Right ventricle myocardium inferior (tissue), 1 donor: Measurements from ENCODE around the gene SDK2. TPM values are rescaled to one million over a fixed set of nuclear protein-coding genes. Genes with fewer than 3 reads are reported as not detected.

Experiments
- ATAC-seq: fragments of 200-7000 bp; cut with Tn5 transposase; one replicate; pipeline ENCODE4 v1.9.1; 2020; ENCODE audit warnings: mild to moderate bottlenecking, moderate library complexity
- DNase-seq: peaks from one replicate; pipeline ENCODE4 v3.0.0; 2021; ENCODE audit errors: missing footprints
- intact Hi-C: fragments of 100-400 bp; cut with DNase I; formaldehyde crosslinking; loops from one replicate; pipeline ENCODE4 v1.11.0; 2022
- total RNA-seq: library from RNA; stranded (reverse); fragmentation: NEBNext Ultra II Directional; extraction: Animal tissue kit (Norgen Biotek cat#: 25700); gene quantifications from one replicate; pipeline ENCODE4 v1.2.1, GENCODE V29; 2021
- donor health status: DM: no; HTN: yes; CAD: no; lungs with severe emphysema.

Gene SDK2
- total RNA-seq, 1 donor from 2014 or later: 1.6 TPM

GRCh38 chr17:73533127-73533526, 111.1 kb downstream of the SDK2 start:
- peak; percentile 95 for ATAC-seq
- intact Hi-C loops: loop anchor here (1.0 to 2.0 kb wide), 2 partner anchors 52 to 104 kb away; no protein-coding TSS in a partner anchor
- peak; percentile 88 for DNase-seq

GRCh38 chr17:73532421-73532901, 111.8 kb downstream of the SDK2 start:
- intact Hi-C loops: loop anchor here (2.0 kb wide), 1 partner anchor 52 kb away; no protein-coding TSS in a partner anchor
- ATAC-seq (no peak), DNase-seq (peak; percentile 45)

GRCh38 chr17:73531158-73531557, 113.1 kb downstream of the SDK2 start:
- ATAC-seq (no peak), DNase-seq (no peak)
- intact Hi-C loops: no loop called here

GRCh38 chr17:73528679-73529078, 115.6 kb downstream of the SDK2 start:
- ATAC-seq (no peak), DNase-seq (peak; percentile 60)
- intact Hi-C loops: no loop called here

- DNase-seq: peak; percentile 41
- intact Hi-C loops: no loop called here
- ATAC-seq: no peak
These were observed 117.3 kb downstream of the SDK2 start for GRCh38 chr17:73526952-73527351.

- DNase-seq: peak; percentile 8
These were observed 119.1 kb downstream of the SDK2 start for GRCh38 chr17:73524941-73525679.

GRCh38 chr17:73522696-73523095, 121.5 kb downstream of the SDK2 start:
- intact Hi-C loops: no loop called here
- DNase-seq (peak; percentile 43), ATAC-seq (no peak)

More at GRCh38 chr17:73524941-73525679, 119.1 kb downstream of the SDK2 start:
- no peak for ATAC-seq
- intact Hi-C loops: no loop called here

GRCh38 chr17:73522107-73522506, 122.1 kb downstream of the SDK2 start:
- DNase-seq: peak; percentile 20

GRCh38 chr17:73521376-73521775, 122.9 kb downstream of the SDK2 start:
- peak; percentile 7 for DNase-seq
- intact Hi-C loops: no loop called here
- ATAC-seq: no peak

More at GRCh38 chr17:73522107-73522506, 122.1 kb downstream of the SDK2 start:
- ATAC-seq: no peak
- intact Hi-C loops: no loop called here

GRCh38 chr17:73520369-73520761, 123.9 kb downstream of the SDK2 start:
- ATAC-seq: no peak
- DNase-seq: peak; percentile 26
- intact Hi-C loops: no loop called here

- intact Hi-C loops: no loop called here
- DNase-seq (peak; percentile 33), ATAC-seq (no peak)
These were observed 124.4 kb downstream of the SDK2 start for GRCh38 chr17:73519714-73520368.

- ATAC-seq (no peak), DNase-seq (peak; percentile 34)
- intact Hi-C loops: no loop called here
These were observed 125.2 kb downstream of the SDK2 start for GRCh38 chr17:73519011-73519410.

GRCh38 chr17:73516431-73516830, 127.8 kb downstream of the SDK2 start:
- intact Hi-C loops: no loop called here

GRCh38 chr17:73514146-73514863, 129.9 kb downstream of the SDK2 start:
- no peak for DNase-seq
- no peak for ATAC-seq
- intact Hi-C loops: no loop called here

More at GRCh38 chr17:73516431-73516830, 127.8 kb downstream of the SDK2 start:
- peak; percentile 44 for DNase-seq
- no peak for ATAC-seq

- intact Hi-C loops: no loop called here
- DNase-seq: no peak
These were observed 130.8 kb downstream of the SDK2 start for GRCh38 chr17:73513426-73513825.

GRCh38 chr17:73511719-73512115, 132.5 kb downstream of the SDK2 start:
- DNase-seq (no peak), ATAC-seq (no peak)

More at GRCh38 chr17:73513426-73513825, 130.8 kb downstream of the SDK2 start:
- no peak for ATAC-seq

GRCh38 chr17:73510981-73511718, 133.1 kb downstream of the SDK2 start:
- no peak for DNase-seq
- intact Hi-C loops: no loop called here
- no peak for ATAC-seq

More at GRCh38 chr17:73511719-73512115, 132.5 kb downstream of the SDK2 start:
- intact Hi-C loops: no loop called here

- ATAC-seq (no peak), DNase-seq (no peak)
- intact Hi-C loops: no loop called here
These were observed 135.2 kb downstream of the SDK2 start for GRCh38 chr17:73508931-73509605.
